GM21723 (cell line): ENCODE data around the gene LMO7.

Source experiments
- ATAC-seq: cut with Tn5 transposase; IDR thresholded peaks from one replicate; pipeline ENCODE4 v1.9.1; 2021; ENCODE audit warnings: mild to moderate bottlenecking, moderate library complexity; ENCODE audit not compliant: unreplicated experiment

The LMO7 gene

GRCh38 chr13:75831389-75831788, 195.3 kb downstream of the LMO7 start:
- no peak for ATAC-seq

GRCh38 chr13:75832812-75833211, 196.7 kb downstream of the LMO7 start:
- ATAC-seq = no peak

- no peak for ATAC-seq
Observed at GRCh38 chr13:75836441-75836840, 200.3 kb downstream of the LMO7 start.

GRCh38 chr13:75838366-75839005, 202.4 kb downstream of the LMO7 start:
- ATAC-seq = no peak

GRCh38 chr13:75839406-75839805, 203.3 kb downstream of the LMO7 start:
- no peak for ATAC-seq

GRCh38 chr13:75841905-75842304, 205.8 kb downstream of the LMO7 start:
- ATAC-seq = no peak

- ATAC-seq = no peak
Observed at GRCh38 chr13:75843074-75843473, 206.9 kb downstream of the LMO7 start.

GRCh38 chr13:75843991-75844390, 207.9 kb downstream of the LMO7 start:
- no peak for ATAC-seq

GRCh38 chr13:75847588-75847987, 211.5 kb downstream of the LMO7 start:
- peak; percentile 60 for ATAC-seq

- no peak for ATAC-seq
Observed at GRCh38 chr13:75850916-75851315, 214.8 kb downstream of the LMO7 start.

GRCh38 chr13:75855216-75855615, 219.1 kb downstream of the LMO7 start:
- ATAC-seq = no peak

GRCh38 chr13:75855847-75856246, 219.7 kb downstream of the LMO7 start:
- ATAC-seq = no peak

- ATAC-seq = no peak
Observed at GRCh38 chr13:75857291-75857690, 221.2 kb downstream of the LMO7 start.

- ATAC-seq = no peak
Observed at GRCh38 chr13:75860935-75861334, 224.8 kb downstream of the LMO7 start.

- no peak for ATAC-seq
Observed at GRCh38 chr13:75861786-75862185, 225.7 kb downstream of the LMO7 start.

- no peak for ATAC-seq
Observed at GRCh38 chr13:75864718-75865117, 228.6 kb downstream of the LMO7 start.

- ATAC-seq = no peak
Observed at GRCh38 chr13:75867379-75868117, 231.4 kb downstream of the LMO7 start.

- no peak for ATAC-seq
Observed at GRCh38 chr13:75869981-75870380, 233.9 kb downstream of the LMO7 start.

- no peak for ATAC-seq
Observed at GRCh38 chr13:75870397-75870903, 234.3 kb downstream of the LMO7 start.

GRCh38 chr13:75871059-75871458, 234.9 kb downstream of the LMO7 start:
- no peak for ATAC-seq

GRCh38 chr13:75872980-75873379, 236.8 kb downstream of the LMO7 start:
- no peak for ATAC-seq

GRCh38 chr13:75873494-75873893, 237.4 kb downstream of the LMO7 start:
- no peak for ATAC-seq
